ENCODE results near the gene OR7A17.

Gene OR7A17

GRCh38 chr19:14886032-14886431, at the start of gene OR7A17:
Gene OR7A17 (minus strand): TSS chr19:14886132. CDS start chr19:14881355, 4,777 bp downstream.
- no peak for DNase-seq (ENCODE audit: low read depth in 3 of 3)

GRCh38 chr19:14933506-14933905, 47.6 kb upstream of the OR7A17 start:
- DNase-seq (ENCODE audit: low read depth in 3 of 3), result no peak

GRCh38 chr19:14916848-14917247, 30.9 kb upstream of the OR7A17 start:
- no peak for DNase-seq (ENCODE audit: low read depth in 3 of 3)

DNA sequence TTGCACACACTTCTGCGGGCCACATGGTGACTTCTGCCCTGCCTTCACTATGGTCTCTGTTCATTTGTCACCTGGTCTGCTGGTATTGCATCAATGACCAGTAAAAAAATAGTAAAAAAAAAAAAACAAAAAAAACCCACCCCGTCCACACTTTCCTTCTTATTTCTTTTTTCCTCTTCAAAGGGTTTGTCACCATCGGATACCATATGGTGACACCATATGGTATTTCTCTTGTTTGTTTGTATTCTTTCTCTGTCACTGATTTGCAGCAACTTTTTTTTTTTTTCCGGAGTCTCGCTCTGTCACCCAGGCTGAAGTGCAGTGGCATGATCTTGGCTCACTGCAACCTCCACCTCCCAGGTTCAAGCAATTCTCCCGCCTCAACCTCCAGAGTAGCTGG, 29.2 kb upstream of the OR7A17 start:
- no peak for DNase-seq (ENCODE audit: low read depth in 3 of 3)

DNA sequence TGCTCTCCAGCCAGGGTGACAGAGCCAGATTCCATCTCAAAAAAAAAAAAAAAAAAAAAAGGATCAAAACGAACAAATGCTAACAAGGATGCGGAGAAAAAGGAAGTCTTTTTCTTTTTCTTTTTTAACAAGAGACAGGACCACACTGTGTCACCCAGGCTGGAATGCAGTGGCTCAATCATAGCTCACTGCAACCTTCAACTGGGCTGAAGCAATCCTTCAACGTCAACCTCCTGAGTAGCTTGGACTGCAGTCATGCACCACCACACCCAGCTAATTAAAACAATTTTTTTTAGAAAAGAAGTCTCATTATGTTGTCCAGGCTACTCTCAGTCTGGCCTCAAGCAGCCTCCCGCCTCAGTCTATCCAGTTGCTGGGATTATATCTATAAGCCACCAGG, 20.8 kb upstream of the OR7A17 start:
- no peak for DNase-seq (ENCODE audit: low read depth in 3 of 3)

GRCh38 chr19:14901675-14902260, 15.8 kb upstream of the OR7A17 start:
- DNase-seq (ENCODE audit: low read depth in 3 of 3), result no peak

GRCh38 chr19:14890643-14891379, 4.9 kb upstream of the OR7A17 start:
- DNase-seq (ENCODE audit: low read depth in 3 of 3), result no peak

DNA sequence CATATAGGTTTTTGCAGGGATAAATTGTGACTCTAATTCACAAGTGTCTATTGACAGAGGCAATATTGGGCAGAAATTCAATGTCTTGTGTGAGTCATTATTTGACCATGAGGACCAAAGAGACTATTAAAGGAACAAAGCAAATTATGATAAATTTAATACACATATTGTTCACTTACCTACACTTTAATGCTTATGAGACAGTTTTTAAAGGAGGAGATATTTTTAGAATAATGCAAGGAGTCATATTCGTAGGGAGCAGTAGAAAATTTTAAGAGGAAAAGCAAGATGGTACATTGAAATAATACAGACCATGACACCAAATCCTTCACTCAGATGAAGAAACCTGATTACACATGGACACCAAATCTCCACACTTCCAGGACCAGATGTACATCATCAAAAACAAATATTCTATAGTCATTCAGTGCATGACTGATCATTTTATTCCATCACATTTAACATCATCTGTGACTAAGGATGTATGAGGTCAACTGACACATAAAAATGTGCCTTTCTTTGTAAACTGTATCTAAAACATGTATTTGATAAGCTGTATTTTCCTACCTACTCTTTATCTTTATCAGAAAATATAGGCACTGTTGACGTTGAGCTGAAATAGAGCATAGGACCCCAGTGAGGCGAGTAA, 4.2 kb upstream of the OR7A17 start:
- DNase-seq (ENCODE audit: low read depth in 3 of 3), result no peak

- DNase-seq (ENCODE audit: low read depth in 3 of 3), result no peak
Observed at GRCh38 chr19:14871619-14872230, 14.2 kb downstream of the OR7A17 start.

DNA sequence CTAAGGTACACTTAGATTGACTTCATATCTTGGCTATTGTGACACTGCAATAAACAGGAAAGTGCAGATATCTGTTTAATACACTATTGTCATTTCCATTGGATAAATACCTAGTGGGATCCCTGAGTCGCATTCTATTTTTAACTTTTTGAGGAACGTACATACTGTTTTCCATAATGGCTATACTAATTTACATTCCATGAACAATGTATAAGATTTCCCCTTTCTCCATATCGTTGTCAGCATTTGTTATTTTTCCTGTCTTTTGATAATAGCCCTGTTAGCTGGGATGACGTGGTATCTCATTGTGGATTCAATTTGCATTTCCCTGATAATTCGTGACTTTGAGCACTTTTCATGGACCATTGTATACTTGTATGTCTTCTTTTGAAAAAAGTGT, 17.4 kb downstream of the OR7A17 start:
- DNase-seq (ENCODE audit: low read depth in 3 of 3), result no peak

- no peak for DNase-seq (ENCODE audit: low read depth in 3 of 3)
Observed at GRCh38 chr19:14848822-14849221, 37.1 kb downstream of the OR7A17 start, which contains the start of gene OR7A10. Gene OR7A10 (minus strand): TSS chr19:14848922. CDS start chr19:14841877, 7,045 bp downstream.

GRCh38 chr19:14843578-14843977, 42.4 kb downstream of the OR7A17 start:
- DNase-seq (ENCODE audit: low read depth in 3 of 3), result no peak

DNA sequence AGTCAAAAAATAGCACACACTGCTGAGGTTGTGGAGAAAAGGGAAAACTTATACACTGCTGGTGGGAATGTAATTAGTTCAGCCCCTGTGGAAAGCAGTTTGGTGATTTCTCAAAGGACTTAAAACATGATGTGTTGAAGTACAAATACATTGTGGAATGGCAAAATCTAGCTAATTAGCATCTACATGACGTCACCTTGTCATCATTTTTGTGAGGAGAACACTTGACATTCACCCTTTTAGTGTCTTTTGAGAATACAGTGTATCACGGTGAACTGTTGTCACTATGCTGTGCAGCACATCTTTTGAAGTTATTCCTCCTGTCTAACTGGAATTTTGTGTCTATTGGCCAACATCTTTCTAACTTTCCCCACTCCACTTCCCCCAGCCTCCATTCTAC, 42.8 kb downstream of the OR7A17 start:
- DNase-seq (ENCODE audit: low read depth in 3 of 3), result no peak

DNA sequence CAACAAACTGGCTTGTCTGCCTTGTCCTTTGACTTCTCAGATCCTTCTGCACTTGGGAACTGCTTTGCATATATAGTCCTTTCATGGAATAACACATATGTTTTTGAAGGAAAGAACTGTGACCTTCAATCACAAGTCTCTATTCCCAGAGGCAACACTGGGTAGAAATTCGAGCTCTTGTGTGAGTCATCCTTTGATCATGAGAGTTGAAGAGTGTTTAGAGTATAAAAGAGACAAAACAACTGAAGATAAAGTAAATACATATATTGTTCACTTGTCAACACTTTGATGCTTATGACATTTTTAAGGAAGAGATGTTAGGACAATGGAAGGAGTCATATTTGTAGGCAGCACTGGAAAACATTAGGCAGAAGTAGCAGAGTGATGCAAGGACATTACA, 45.7 kb downstream of the OR7A17 start:
- no peak for DNase-seq (ENCODE audit: low read depth in 3 of 3)

GRCh38 chr19:14837391-14837790, 48.5 kb downstream of the OR7A17 start:
- DNase-seq (ENCODE audit: low read depth in 3 of 3), result no peak

DNA sequence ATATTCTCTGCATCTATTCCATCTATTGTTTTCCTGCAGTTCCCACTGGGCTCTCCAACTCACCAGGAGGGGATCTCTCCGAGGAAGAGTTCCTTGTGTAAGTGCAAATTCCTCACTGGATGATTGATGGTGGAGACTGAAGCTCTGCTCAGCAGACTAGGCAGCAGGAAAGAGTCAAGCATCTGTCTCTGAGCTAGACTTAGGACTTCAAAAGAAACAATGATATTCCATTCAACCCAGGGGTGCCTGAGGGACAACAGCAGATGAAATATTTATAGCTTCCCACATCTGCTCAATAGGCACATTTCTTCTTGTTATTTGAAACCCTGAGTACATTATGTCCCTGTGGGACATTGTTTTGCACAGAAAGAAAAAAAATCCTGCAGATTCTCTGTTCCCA, 50.9 kb downstream of the OR7A17 start, which contains the start of the genes OR7A5 and OR7C1:
Gene OR7A5 (minus strand): TSS at position 175 of the 400 bp plus-strand sequence. CDS start 6,944 bp downstream, outside the sequence.
Gene OR7C1 (minus strand): TSS at position 175 of the 400 bp plus-strand sequence. CDS start 35,049 bp downstream, outside the sequence.
- no peak for DNase-seq (ENCODE audit: low read depth in 3 of 3)

GRCh38 chr19:14830702-14831101, 55.2 kb downstream of the OR7A17 start:
- DNase-seq (ENCODE audit: low read depth in 3 of 3), result no peak

Data from stimulated activated CD4-positive, alpha-beta T cell treated with anti-CD3 and anti-CD28 coated beads, TNF-alpha, amount 100 ng/mL, for 24 hours (primary cell).